ENCODE measurements around the gene TRIAP1.

GRCh38 chr12:120397824-120398540 is 48.2 kb downstream of the TRIAP1 start:
- TF ChIP-seq NRF1 (IDR thresholded peaks at IDR 0.05; ENCODE audit: low read depth, low read length) (no peak), YY1 (IDR thresholded peaks at IDR 0.05; ENCODE audit: low read depth) (no peak), RCOR1 (IDR thresholded peaks at IDR 0.05; ENCODE audit: low read length) (no peak), FOXM1 (IDR thresholded peaks at IDR 0.05; ENCODE audit: low read depth) (no peak), CTCF (IDR thresholded peaks at IDR 0.05) (no peak), POLR2AphosphoS5 (IDR thresholded peaks at IDR 0.05; ENCODE audit: low read depth, low read length) (no peak), USF1 (IDR thresholded peaks at IDR 0.05; ENCODE audit: borderline replicate concordance, low read depth) (no peak), CHD2 (IDR thresholded peaks at IDR 0.05; ENCODE audit: low read length, partially characterized antibody) (no peak), EP300 (IDR thresholded peaks at IDR 0.05; ENCODE audit: borderline replicate concordance in 1 of 2, low read depth in 1 of 2, low read length in 1 of 2) (no peak), SIN3A (IDR thresholded peaks at IDR 0.05; ENCODE audit: borderline replicate concordance, low read depth, low read length) (no peak)
